NCI-H345 treated with DMSO at 0.1 percent for 48 hours (cell line): ENCODE measurements around the gene RTP4.
"Not testable (repeated sequence)": the region's sequence is repeated elsewhere in the genome, so short reads cannot be mapped to it uniquely, and the experiment has no call there.

Experiments used
- DNase-seq: peaks from one replicate; lab custom pipeline; 2025; ENCODE audit not compliant: unreplicated experiment; lab: John Stamatoyannopoulos, UW

Gene RTP4

GRCh38 chr3:187367561-187368103 lies 553 bp upstream of the RTP4 start:
- no peak for DNase-seq

GRCh38 chr3:187369089-187369447 lies 883 bp downstream of the RTP4 start:
- DNase-seq = no peak

- DNase-seq = no peak
Observed at GRCh38 chr3:187370051-187370450, 1.9 kb downstream of the RTP4 start.

- DNase-seq = no peak
Observed at GRCh38 chr3:187375581-187375980, 7.4 kb downstream of the RTP4 start.

- no peak for DNase-seq
Observed at GRCh38 chr3:187377842-187378241, 9.7 kb downstream of the RTP4 start.

GRCh38 chr3:187382609-187383151 lies 14.5 kb downstream of the RTP4 start:
- no peak for DNase-seq

- no peak for DNase-seq
Observed at GRCh38 chr3:187383246-187383645, 15.1 kb downstream of the RTP4 start.

- no peak for DNase-seq
Observed at GRCh38 chr3:187385296-187385695, 17.1 kb downstream of the RTP4 start.

GRCh38 chr3:187396661-187397060 lies 28.5 kb downstream of the RTP4 start:
- no peak for DNase-seq

GRCh38 chr3:187398955-187399354 lies 30.8 kb downstream of the RTP4 start:
- DNase-seq = no peak

GRCh38 chr3:187400756-187401155 lies 32.6 kb downstream of the RTP4 start:
- no peak for DNase-seq

GRCh38 chr3:187401856-187402255 lies 33.7 kb downstream of the RTP4 start:
- no peak for DNase-seq

- no peak for DNase-seq
Observed at GRCh38 chr3:187403768-187404288, 35.6 kb downstream of the RTP4 start.

- no peak for DNase-seq
Observed at GRCh38 chr3:187406927-187407326, 38.7 kb downstream of the RTP4 start.

- DNase-seq = not testable (repeated sequence)
Observed at GRCh38 chr3:187411991-187412781, 44.0 kb downstream of the RTP4 start.
